Measurements from ENCODE around the gene CCDC9B. TPM values are rescaled to one million over a fixed set of nuclear protein-coding genes. Genes with fewer than 3 reads are reported as not detected.

Gene CCDC9B
- total RNA-seq, 1 experiment from 2014 or later = 1.4 TPM

- H3K4me3 Mint-ChIP-seq = no peak overlapping the region
- ATAC-seq (no peak), DNase-seq (ENCODE audit: low spot score) (no peak)
- ChIA-PET POLR2A (interaction anchor here (0.6 kb wide), 1 partner anchor 10 kb away, joined by 3 read pairs; no protein-coding TSS in a partner anchor), CTCF (interaction anchor here (1.0 to 13.0 kb wide), 6 partner anchors 12 to 51 kb away, joined by 3 to 341 read pairs (median 47); partner anchors contain the start of genes CCDC9B and PLCB2)
- H3K27ac Mint-ChIP-seq = no peak overlapping the region
- H3K4me1 Mint-ChIP-seq = peaks cover 30% of the 10 kb centered on the region
- no peaks in the 10 kb centered on the region for H3K9me3 Mint-ChIP-seq
- H3K27me3 Mint-ChIP-seq (ENCODE audit: low read depth) = peaks cover 61% of the 10 kb centered on the region
- TF ChIP-seq SMAD4 (CRISPR knock-in tag; IDR thresholded peaks at IDR 0.05) (no peak), FOXJ3 (CRISPR knock-in tag; IDR thresholded peaks at IDR 0.05; ENCODE audit: borderline replicate concordance) (no peak), ZNF121 (CRISPR knock-in tag; IDR thresholded peaks at IDR 0.05) (no peak), ESRRA (CRISPR knock-in tag; IDR thresholded peaks at IDR 0.05; ENCODE audit: borderline replicate concordance) (no peak), ZSCAN18 (CRISPR knock-in tag; IDR thresholded peaks at IDR 0.05) (no peak), NR2C2 (CRISPR knock-in tag; IDR thresholded peaks at IDR 0.05) (no peak), NR3C1 (CRISPR knock-in tag; conservative IDR thresholded peaks at IDR 0.05; ENCODE audit: low read depth) (no peak), OVOL2 (CRISPR knock-in tag; IDR thresholded peaks at IDR 0.05; ENCODE audit: borderline replicate concordance) (no peak), ZNF425 (CRISPR knock-in tag; conservative IDR thresholded peaks at IDR 0.05) (no peak), ZNF532 (CRISPR knock-in tag; IDR thresholded peaks at IDR 0.05; ENCODE audit: borderline replicate concordance) (no peak)
- no peaks in the 10 kb centered on the region for H3K36me3 Mint-ChIP-seq
Observed at GRCh38 chr15:40286794-40287193, 53.9 kb downstream of the CCDC9B start.

DNA sequence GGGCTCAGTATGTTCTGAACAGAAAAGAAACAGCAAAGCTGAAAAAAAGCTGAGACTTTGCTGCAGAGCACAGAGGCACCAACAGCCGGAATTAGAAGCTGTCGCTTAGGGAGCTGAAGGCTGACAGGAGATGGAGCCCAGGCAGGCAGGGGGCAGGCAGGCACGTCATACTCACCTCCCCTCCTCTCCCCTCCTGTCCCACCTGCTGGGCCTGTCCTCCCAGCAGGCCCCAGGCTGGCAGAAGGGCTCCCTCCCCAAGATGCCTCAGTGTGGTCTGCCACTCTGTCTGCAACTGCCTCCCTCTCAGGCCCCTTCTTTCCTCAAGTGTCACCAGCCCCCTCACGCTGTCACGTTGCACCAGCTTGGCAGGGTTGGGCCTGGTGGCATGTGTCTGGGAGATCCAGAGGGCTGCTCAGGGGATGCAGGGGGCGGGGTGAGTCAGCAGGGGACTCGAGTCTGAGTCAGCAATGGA, 54.6 kb downstream of the CCDC9B start:
- ChIA-PET POLR2A (interaction anchor here (1.3 kb wide), 2 partner anchors 15 to 21 kb away, joined by 3 to 4 read pairs; partner anchors contain the start of gene PLCB2), CTCF (interaction anchor here (1.0 to 13.0 kb wide), 9 partner anchors 11 to 256 kb away, joined by 3 to 341 read pairs (median 5); partner anchors contain the start of gene PLCB2)
- Mint-ChIP-seq H3K4me1 (peaks cover 32% of the 10 kb centered on the region), H3K4me3 (no peak overlapping the region), H3K27ac (no peak overlapping the region), H3K9me3 (no peaks in the 10 kb centered on the region), H3K27me3 (ENCODE audit: low read depth) (peaks cover 61% of the 10 kb centered on the region), H3K36me3 (no peaks in the 10 kb centered on the region)
- no peak for DNase-seq (ENCODE audit: low spot score)
- no peak for ATAC-seq
- TF ChIP-seq ESRRA (CRISPR knock-in tag; IDR thresholded peaks at IDR 0.05; ENCODE audit: borderline replicate concordance) (no peak), FOXP4 (CRISPR knock-in tag; IDR thresholded peaks at IDR 0.05) (no peak), ZNF263 (CRISPR knock-in tag; IDR thresholded peaks at IDR 0.05; ENCODE audit: low read depth) (no peak), ZSCAN18 (CRISPR knock-in tag; IDR thresholded peaks at IDR 0.05) (no peak), ZBTB43 (CRISPR knock-in tag; IDR thresholded peaks at IDR 0.05) (no peak), SOX15 (CRISPR knock-in tag; IDR thresholded peaks at IDR 0.05) (no peak), TP53 (CRISPR knock-in tag; IDR thresholded peaks at IDR 0.05) (no peak), STAT6 (CRISPR knock-in tag; conservative IDR thresholded peaks at IDR 0.05; ENCODE audit: low read depth) (no peak), TEAD4 (CRISPR knock-in tag; IDR thresholded peaks at IDR 0.05) (no peak), ETV6 (CRISPR knock-in tag; IDR thresholded peaks at IDR 0.05) (no peak), CREM (CRISPR knock-in tag; IDR thresholded peaks at IDR 0.05) (no peak)

Data from WTC11 (cell line).